ENCODE results near the gene NPEPPS.
A peak's percentile ranks its signal among the peaks of the same experiment; 100 is the strongest.
"Not testable (repeated sequence)": the region's sequence is repeated elsewhere in the genome, so short reads cannot be mapped to it uniquely, and the experiment has no call there.

Gene NPEPPS

DNA sequence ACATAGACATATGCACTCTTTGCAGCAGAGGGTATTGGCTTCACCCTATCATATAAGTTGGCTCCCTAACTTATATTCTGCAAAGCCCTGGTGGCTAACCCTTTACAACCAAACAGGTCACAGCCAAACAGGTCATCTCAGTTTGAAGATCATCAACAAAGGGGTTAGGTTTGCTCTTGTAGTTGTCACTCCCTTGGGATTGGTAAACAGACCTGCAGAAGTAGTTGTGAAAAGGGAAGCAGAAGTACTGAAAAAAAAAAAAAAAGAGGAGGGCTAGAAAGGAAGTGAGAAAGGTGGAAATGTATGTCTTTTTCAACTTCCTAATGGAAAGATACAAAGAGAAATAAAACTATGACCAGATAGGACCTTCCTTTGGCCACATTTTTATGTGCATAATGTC lies 8.6 kb upstream of the NPEPPS start:
- H3K36me3 Mint-ChIP-seq (ENCODE audit: low read depth); intact Hi-C loops (cut with micrococcal nuclease); H3K27me3 Mint-ChIP-seq; H3K4me1 Mint-ChIP-seq (ENCODE audit: low read depth); H3K4me3 Mint-ChIP-seq; H3K9me3 Mint-ChIP-seq: not testable (repeated sequence)
- peak overlapping the region; percentile 39 for H3K27ac Mint-ChIP-seq

- Mint-ChIP-seq H3K36me3 (ENCODE audit: low read depth) (peaks cover 17% of the 10 kb centered on the region), H3K27ac (peak overlapping the region; percentile 84), H3K4me3 (peak overlapping the region; percentile 91)
- H3K4me1 Mint-ChIP-seq (ENCODE audit: low read depth); H3K9me3 Mint-ChIP-seq; intact Hi-C loops (cut with micrococcal nuclease); H3K27me3 Mint-ChIP-seq: not testable (repeated sequence)
Observed at GRCh38 chr17:47531233-47531820, 419 bp downstream of the NPEPPS start.

DNA sequence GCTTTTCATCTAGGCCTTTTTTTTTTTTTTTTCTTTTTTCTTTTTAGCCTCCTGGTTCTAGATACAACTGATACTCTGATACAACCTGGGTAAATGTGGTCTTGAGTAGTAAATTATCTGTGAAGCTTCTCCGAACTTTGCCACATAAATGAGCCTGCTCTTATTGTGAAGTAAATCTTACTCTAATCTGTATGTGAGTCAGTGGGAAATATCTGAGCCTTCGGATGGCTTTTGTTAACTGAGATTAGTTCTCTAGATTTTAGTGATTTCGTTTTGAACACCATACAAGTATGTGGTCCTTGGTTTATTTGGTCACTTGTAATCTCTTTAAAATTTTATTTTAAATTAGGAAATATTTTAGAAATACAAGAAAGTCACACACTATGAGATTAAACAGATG lies 8.2 kb downstream of the NPEPPS start:
- H3K27me3 Mint-ChIP-seq; intact Hi-C loops (cut with micrococcal nuclease); H3K9me3 Mint-ChIP-seq: not testable (repeated sequence)

GRCh38 chr17:47541676-47542075 lies 10.8 kb downstream of the NPEPPS start:
- H3K27ac Mint-ChIP-seq; H3K4me3 Mint-ChIP-seq; intact Hi-C loops (cut with micrococcal nuclease); H3K27me3 Mint-ChIP-seq; H3K9me3 Mint-ChIP-seq; H3K4me1 Mint-ChIP-seq (ENCODE audit: low read depth): not testable (repeated sequence)
- H3K36me3 Mint-ChIP-seq (ENCODE audit: low read depth), result peaks cover 34% of the 10 kb centered on the region

More for the DNA sequence above, 8.2 kb downstream of the NPEPPS start:
- H3K4me3 Mint-ChIP-seq; H3K27ac Mint-ChIP-seq; H3K4me1 Mint-ChIP-seq (ENCODE audit: low read depth): not testable (repeated sequence)
- H3K36me3 Mint-ChIP-seq (ENCODE audit: low read depth), result peaks cover 32% of the 10 kb centered on the region

DNA sequence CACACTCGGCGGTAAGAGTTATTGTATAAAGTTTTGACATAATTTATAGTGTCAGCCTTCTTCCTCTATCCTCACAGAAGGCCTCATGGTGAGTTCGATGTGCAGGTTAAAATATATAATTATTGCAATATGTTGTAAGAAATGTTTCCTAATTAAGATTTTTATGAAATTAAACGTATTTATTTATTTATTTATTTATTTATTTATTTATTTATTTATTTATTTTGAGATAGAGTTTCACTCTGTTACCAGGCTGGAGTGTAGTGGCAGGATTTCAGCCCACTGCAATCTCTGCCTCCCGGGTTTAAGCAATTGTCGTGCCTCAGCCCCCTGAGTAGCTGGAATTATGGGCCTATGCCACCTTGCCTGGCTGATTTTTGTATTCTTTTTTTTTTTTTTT lies 13.4 kb downstream of the NPEPPS start:
- H3K4me1 Mint-ChIP-seq (ENCODE audit: low read depth); intact Hi-C loops (cut with micrococcal nuclease); H3K27me3 Mint-ChIP-seq; H3K9me3 Mint-ChIP-seq; H3K4me3 Mint-ChIP-seq; H3K27ac Mint-ChIP-seq: not testable (repeated sequence)
- H3K36me3 Mint-ChIP-seq (ENCODE audit: low read depth), result peaks cover 49% of the 10 kb centered on the region

GRCh38 chr17:47554733-47555132 lies 23.8 kb downstream of the NPEPPS start:
- H3K27ac Mint-ChIP-seq; H3K4me3 Mint-ChIP-seq; H3K4me1 Mint-ChIP-seq (ENCODE audit: low read depth); H3K9me3 Mint-ChIP-seq; H3K27me3 Mint-ChIP-seq; intact Hi-C loops (cut with micrococcal nuclease): not testable (repeated sequence)
- H3K36me3 Mint-ChIP-seq (ENCODE audit: low read depth), result peaks cover 42% of the 10 kb centered on the region

- H3K27me3 Mint-ChIP-seq; intact Hi-C loops (cut with micrococcal nuclease); H3K27ac Mint-ChIP-seq; H3K4me3 Mint-ChIP-seq; H3K9me3 Mint-ChIP-seq: not testable (repeated sequence)
- Mint-ChIP-seq H3K4me1 (ENCODE audit: low read depth) (peaks cover 11% of the 10 kb centered on the region), H3K36me3 (ENCODE audit: low read depth) (peaks cover 39% of the 10 kb centered on the region)
Observed at GRCh38 chr17:47556108-47556507, 25.2 kb downstream of the NPEPPS start.

DNA sequence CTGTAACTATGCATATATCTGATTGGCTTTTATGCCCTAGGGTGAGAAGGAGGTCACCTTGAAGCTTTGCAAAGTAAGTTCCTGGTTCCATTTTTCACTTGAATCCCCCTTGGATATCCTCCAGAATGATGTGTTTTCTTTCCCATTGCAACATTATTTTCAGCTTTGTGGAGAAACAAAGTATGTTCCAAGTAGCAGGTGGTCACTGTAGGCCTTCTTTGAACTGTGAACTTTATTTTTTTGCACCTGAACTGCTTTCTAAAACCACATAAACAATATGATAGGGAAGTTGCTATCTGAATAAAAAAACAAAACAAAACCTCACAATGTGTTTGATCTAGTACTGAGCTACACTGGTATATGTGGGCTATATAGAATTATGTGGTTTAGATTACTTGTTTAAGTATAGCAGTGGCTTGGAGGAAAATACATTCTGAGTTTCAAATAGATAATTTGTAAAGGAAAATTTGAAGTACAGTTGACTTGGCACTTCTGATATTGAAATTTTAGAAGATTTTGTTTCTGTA lies 29.7 kb downstream of the NPEPPS start:
- intact Hi-C loops (cut with micrococcal nuclease); H3K9me3 Mint-ChIP-seq; H3K4me3 Mint-ChIP-seq; H3K27ac Mint-ChIP-seq; H3K27me3 Mint-ChIP-seq: not testable (repeated sequence)
- Mint-ChIP-seq H3K4me1 (ENCODE audit: low read depth) (peaks cover 25% of the 10 kb centered on the region), H3K36me3 (ENCODE audit: low read depth) (peaks cover 50% of the 10 kb centered on the region)

- Mint-ChIP-seq H3K4me1 (ENCODE audit: low read depth) (peaks cover 23% of the 10 kb centered on the region), H3K36me3 (ENCODE audit: low read depth) (peaks cover 59% of the 10 kb centered on the region), H3K27ac (peak overlapping the region; percentile 55)
- H3K27me3 Mint-ChIP-seq; H3K4me3 Mint-ChIP-seq; intact Hi-C loops (cut with micrococcal nuclease); H3K9me3 Mint-ChIP-seq: not testable (repeated sequence)
Observed at GRCh38 chr17:47561698-47562405, 30.9 kb downstream of the NPEPPS start.

DNA sequence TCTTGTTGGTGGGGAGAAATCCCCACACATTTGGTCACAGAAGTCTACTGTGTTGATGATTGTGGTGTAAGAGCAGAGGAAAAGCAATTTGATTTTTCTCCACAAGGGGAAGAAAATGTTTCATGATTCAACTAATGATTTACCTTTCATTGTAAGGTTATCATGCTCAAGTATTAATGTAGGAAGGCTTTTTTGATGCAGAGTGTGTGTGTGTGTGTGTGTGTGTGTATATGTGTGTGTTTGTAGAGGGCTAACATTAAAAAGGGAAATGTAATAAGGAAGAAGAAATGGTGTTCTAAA lies 31.4 kb downstream of the NPEPPS start:
- intact Hi-C loops (cut with micrococcal nuclease); H3K4me3 Mint-ChIP-seq; H3K9me3 Mint-ChIP-seq; H3K27me3 Mint-ChIP-seq; H3K27ac Mint-ChIP-seq: not testable (repeated sequence)
- H3K4me1 Mint-ChIP-seq (ENCODE audit: low read depth), result peaks cover 21% of the 10 kb centered on the region
- peaks cover 59% of the 10 kb centered on the region for H3K36me3 Mint-ChIP-seq (ENCODE audit: low read depth)

- H3K36me3 Mint-ChIP-seq (ENCODE audit: low read depth), result peaks cover 49% of the 10 kb centered on the region
- H3K27ac Mint-ChIP-seq; intact Hi-C loops (cut with micrococcal nuclease); H3K27me3 Mint-ChIP-seq; H3K4me3 Mint-ChIP-seq; H3K9me3 Mint-ChIP-seq: not testable (repeated sequence)
- peaks cover 12% of the 10 kb centered on the region for H3K4me1 Mint-ChIP-seq (ENCODE audit: low read depth)
Observed at GRCh38 chr17:47567261-47567660, 36.4 kb downstream of the NPEPPS start.

GRCh38 chr17:47572561-47572960 lies 41.7 kb downstream of the NPEPPS start:
- H3K27me3 Mint-ChIP-seq; H3K9me3 Mint-ChIP-seq; intact Hi-C loops (cut with micrococcal nuclease): not testable (repeated sequence)
- H3K4me3 Mint-ChIP-seq, result peak overlapping the region; percentile 26
- peaks cover 32% of the 10 kb centered on the region for H3K36me3 Mint-ChIP-seq (ENCODE audit: low read depth)
- H3K4me1 Mint-ChIP-seq (ENCODE audit: low read depth), result peaks cover 14% of the 10 kb centered on the region
- peak overlapping the region; percentile 66 for H3K27ac Mint-ChIP-seq

GRCh38 chr17:47582416-47582815 lies 51.5 kb downstream of the NPEPPS start:
- peaks cover 42% of the 10 kb centered on the region for H3K36me3 Mint-ChIP-seq (ENCODE audit: low read depth)
- intact Hi-C loops (cut with micrococcal nuclease); H3K9me3 Mint-ChIP-seq; H3K4me3 Mint-ChIP-seq; H3K27me3 Mint-ChIP-seq; H3K27ac Mint-ChIP-seq; H3K4me1 Mint-ChIP-seq (ENCODE audit: low read depth): not testable (repeated sequence)

DNA sequence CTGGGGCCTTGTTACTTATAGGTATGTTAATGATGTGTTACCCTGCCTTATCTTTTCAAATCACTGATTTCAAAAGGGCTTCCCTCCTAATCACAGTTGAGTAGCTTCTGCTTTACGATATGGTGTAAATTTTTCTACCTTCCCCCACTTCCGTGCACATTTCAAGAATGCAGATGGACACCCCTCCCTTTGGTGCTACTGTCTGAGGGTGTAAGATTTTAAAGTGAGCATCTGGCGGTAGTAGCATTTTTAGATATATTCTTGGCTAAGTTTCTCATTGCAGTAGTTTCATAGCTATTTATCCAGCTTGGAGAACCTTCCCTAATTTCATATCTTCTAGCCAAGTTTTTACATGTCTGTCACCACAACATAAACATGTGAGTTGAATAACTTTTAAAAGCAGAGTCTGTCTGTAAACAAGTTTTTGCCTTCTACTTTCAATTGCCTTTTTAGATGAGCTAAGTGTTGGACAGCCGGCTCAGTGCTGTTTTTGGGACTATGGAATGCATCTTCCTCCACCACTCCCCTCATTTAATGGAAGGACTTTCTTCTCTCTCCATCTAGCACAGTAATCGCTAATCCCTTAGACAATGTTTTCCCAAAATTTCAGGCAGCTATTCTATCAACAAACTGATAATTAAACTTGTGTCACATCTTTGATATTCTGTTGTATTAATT lies 55.6 kb downstream of the NPEPPS start:
- H3K27ac Mint-ChIP-seq; H3K4me1 Mint-ChIP-seq (ENCODE audit: low read depth); H3K9me3 Mint-ChIP-seq; H3K4me3 Mint-ChIP-seq; intact Hi-C loops (cut with micrococcal nuclease); H3K27me3 Mint-ChIP-seq: not testable (repeated sequence)
- peaks cover 46% of the 10 kb centered on the region for H3K36me3 Mint-ChIP-seq (ENCODE audit: low read depth)
